GM12891 (cell line): ENCODE data around the gene OMA1.

Source experiments
- POLR2A ChIP-seq: IDR thresholded peaks from 2 replicates; pipeline ENCODE4 v1.6.1; 2011; ENCODE audit warnings: low read depth, low read length, control low read depth
- POLR2AphosphoS5 ChIP-seq: IDR thresholded peaks from 2 replicates; pipeline ENCODE4 v1.6.1; 2011; ENCODE audit warnings: low read depth, low read length, control low read depth
- TAF1 ChIP-seq: IDR thresholded peaks from 2 replicates; pipeline ENCODE4 v1.6.1; 2011; ENCODE audit warnings: low read depth, low read length, control low read depth

- no peak for TF ChIP-seq POLR2AphosphoS5
- TF ChIP-seq POLR2A = no peak
- no peak for TF ChIP-seq TAF1
Observed at GRCh38 chr1:58436615-58437297, 109.8 kb downstream of the OMA1 start.
